Fibroblast of skin of scalp (primary cell): ENCODE measurements around the gene PCBD2.

Experiments
- DNase-seq: peaks from one replicate; pipeline ENCODE4 v3.0.0-alpha.2; 2013

The PCBD2 gene

DNA sequence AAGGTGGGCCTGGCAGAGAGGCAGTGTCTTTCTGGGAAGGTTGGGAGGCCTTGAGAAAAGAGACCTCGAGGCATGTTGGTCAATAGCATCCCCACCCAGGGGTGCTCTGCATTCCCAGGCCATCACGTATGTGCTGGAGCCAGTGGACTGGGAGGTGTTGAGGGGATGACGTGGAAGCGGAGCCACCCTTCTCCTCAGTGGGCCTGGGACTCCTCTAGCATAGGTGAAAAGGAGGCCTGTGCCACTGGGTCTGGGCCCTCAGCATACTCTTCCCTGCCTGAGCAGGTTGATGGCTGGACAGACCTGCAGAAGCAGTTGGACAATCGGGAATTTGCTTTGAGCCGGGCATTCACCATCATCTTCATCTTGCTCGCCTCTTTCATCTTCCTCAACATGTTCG lies 103.6 kb downstream of the PCBD2 start:
- no peak for DNase-seq

DNA sequence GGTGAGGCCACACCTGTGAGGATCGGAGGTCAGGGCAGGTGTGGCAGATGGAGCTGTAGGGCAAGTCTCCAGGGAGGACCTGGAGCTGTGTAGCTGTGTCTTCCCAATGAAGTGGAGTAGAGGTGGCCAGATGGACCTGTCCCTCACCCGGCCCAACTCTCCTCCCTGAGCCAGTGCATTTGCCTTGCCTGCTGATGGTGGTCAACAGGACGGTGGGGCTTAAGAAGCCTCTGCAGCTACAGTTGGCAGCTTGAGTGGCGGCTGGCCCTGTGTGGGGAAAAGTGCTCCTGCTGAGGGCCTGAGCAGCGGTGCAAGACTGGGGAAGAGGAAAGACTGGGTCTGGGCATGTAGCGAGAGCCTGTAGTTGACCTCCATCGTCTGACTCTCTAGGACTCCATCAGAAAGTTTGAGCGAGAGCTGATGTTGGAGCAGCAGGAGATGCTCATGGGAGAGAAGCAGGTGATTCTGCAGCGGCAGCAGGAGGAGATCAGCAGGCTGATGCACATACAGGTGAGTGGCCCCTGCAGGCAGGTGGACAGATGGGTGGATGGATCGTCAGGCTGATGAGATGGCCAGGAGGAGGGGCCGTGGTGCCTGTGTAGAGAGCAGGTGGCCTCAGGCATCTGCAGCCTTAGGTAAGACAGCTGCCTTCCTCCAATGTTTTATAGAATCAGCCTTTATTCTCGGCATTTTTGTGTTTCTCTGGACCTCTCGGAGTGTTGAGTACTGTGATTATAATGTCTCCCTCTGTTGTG lies 104.2 kb downstream of the PCBD2 start:
- DNase-seq: no peak

DNA sequence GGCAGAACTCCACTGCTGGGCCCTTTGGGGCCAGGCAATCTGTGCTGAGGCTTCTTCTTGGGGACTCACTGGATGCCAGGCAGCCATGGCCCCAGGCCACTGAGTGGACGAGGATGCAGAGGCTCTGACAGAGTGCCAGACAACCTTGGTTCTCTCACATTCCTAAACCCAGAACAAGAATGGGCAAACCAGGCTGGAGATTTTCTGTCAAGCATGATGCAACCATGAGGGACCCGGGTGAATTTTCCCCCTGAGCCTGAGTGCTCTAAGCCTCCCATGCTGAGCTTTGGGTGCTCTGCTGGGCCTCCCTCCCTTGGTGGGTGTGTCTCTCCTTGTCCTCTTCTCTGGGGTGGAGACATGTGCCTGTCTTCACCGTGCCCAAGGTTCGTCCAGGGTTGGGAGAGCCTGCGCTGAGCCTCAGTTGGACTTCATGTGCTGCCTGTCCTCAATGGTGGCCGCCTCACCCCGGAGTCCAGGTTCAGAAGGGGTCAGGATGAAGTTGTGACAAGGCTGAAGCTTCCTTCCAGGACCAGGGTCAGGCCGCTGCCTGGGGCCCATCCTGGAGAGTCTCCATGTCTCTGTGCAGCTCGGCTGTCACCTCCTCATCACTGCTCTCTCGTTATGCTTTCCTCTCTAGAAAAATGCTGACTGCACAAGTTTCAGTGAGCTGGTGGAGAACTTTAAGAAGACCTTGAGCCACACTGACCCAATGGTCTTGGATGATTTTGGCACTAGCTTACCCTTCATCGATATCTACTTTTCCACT lies 105.0 kb downstream of the PCBD2 start:
- no peak for DNase-seq

DNA sequence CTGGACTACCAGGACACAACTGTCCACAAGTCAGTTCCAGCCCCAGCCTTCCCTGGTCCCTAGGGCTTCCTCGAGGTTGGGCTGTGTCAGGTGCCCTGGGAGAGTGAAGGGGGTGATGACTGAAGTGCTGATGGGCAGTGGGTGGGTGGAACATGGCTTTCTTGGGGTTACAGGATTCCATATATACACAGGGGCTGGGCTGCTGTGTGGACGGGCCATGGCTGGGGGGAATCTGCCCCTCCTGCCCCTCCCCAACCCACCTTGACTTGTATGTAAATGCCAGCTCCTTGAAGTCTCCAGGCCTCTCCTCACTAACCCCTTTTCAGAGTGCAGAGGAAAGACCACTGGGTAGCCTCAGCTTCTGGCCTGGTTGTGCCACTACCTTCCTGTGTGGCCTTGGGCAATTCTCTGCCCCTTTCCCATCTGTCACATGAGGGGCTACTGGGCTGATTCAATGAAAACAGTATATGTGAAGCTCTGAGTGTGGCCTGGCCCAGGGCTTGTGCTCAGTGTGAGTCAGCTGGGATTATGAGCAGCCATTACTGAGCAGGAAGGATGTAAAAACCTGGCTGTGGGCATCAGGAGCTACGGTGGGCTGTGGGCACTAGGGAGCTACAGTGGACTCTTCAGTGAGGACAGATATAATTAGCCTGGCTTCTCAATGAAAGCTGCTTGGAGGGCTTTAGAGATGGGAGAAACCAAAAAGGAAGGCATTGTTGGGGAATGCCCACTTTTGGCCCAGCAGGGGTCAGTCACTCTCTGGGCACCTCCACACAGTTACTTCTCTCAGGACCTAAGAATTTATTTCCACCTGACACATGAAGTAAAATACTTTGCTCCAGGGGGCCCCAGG lies 105.8 kb downstream of the PCBD2 start:
- no peak for DNase-seq

DNA sequence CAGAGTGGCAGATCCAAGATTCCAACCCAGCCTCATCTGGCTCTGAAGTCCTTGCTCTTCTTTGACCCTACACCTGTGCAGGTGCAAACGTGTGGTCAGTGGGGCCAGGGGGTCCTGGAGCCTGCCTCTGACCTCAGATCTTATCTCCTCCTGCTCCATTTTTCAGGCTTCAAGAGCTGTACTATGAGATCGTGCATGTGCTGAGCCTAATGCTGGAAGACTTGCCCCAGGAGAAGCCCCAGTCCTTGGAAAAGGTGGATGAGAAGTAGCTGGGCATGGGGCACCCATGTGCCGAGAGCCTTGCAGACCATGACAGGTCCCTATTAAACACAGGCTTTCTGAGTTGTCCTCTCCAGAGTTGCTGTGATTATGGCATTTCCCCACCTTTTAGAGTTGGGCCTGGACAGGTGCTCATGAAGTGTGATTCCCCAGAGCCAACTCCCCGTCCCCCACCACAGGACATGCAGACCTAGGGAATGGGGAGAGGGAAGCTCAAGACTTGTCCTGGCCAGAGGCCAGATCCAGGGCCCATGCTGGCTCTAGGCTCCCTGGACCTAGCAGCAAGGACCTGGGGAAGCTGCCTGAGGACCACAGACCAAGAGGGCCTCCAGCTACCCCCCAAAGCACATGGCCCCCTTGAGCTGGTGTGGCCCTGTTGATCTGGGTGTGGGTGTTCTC lies 106.6 kb downstream of the PCBD2 start:
- no peak for DNase-seq

DNA sequence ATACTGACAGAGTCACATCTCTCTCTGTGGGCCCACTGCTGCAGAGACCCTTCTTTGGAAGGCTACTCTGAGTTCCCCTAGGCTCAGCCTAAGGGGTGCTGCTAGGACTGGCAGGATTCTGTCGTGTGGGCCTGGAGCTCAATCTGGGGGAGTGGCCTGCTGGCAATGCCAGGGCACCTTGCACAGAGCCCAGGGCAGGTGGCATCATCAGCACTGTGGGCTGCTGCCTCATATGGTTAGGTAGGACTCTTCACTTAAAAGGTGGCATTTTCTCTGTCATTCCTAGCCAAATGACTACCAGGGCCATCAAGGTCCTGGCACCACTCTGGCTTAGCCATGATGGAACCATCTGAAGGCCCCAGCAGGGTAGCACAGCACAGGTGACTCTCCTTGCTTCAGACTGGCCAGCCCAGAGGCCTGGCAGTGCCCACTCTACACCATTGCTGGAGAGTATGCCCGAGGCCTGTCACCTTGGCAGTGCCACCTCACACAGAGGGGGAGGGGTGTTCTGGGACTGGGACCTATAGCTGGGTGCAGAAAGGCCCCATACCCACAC lies 107.2 kb downstream of the PCBD2 start:
- DNase-seq: no peak
